Measurements from ENCODE around the gene POTEG. TPM values are rescaled to one million over a fixed set of nuclear protein-coding genes. Genes with fewer than 3 reads are reported as not detected.
"Not testable (repeated sequence)": the region's sequence is repeated elsewhere in the genome, so short reads cannot be mapped to it uniquely, and the experiment has no call there.

POTEG gene
- not detected for total RNA-seq
- polyA plus RNA-seq: under 1 TPM in 1 of 3 donors, not detected in 2; 0.04 TPM

GRCh38 chr14:19434241-19434640 is at the start of gene POTEG:
POTEG (minus strand) TSS chr14:19434341; CDS start chr14:19434289, 52 bp downstream.
- H3K36me3 ChIP-seq; H3K27ac ChIP-seq; H3K4me3 ChIP-seq; intact Hi-C loops (cut with DNase I); H3K9me3 ChIP-seq; H3K27me3 ChIP-seq; DNase-seq; H3K4me1 ChIP-seq: not testable (repeated sequence)
- WGBS, 2 donors: 73 to 88% methylated on average over 2 of the region's 12 CpGs

- H3K9me3 ChIP-seq; H3K27me3 ChIP-seq; H3K4me3 ChIP-seq; H3K27ac ChIP-seq; H3K4me1 ChIP-seq; intact Hi-C loops (cut with DNase I); DNase-seq; H3K36me3 ChIP-seq: not testable (repeated sequence)
- 88% methylated on average over 13 of the region's 16 CpGs; no CpG with 5 or more reads in 1 of the 2 donors for WGBS, 2 donors
Observed at GRCh38 chr14:19482093-19482492, 48.0 kb upstream of the POTEG start.

GRCh38 chr14:19481421-19481820 is 47.3 kb upstream of the POTEG start:
- H3K4me1 ChIP-seq; intact Hi-C loops (cut with DNase I); H3K27ac ChIP-seq; H3K9me3 ChIP-seq; H3K36me3 ChIP-seq; DNase-seq; H3K27me3 ChIP-seq; H3K4me3 ChIP-seq: not testable (repeated sequence)
- WGBS, 2 donors: 83 to 93% methylated on average over 6 of the region's 16 CpGs

GRCh38 chr14:19480491-19480890 is 46.4 kb upstream of the POTEG start:
- H3K4me1 ChIP-seq; intact Hi-C loops (cut with DNase I); DNase-seq; H3K27me3 ChIP-seq; H3K36me3 ChIP-seq; H3K9me3 ChIP-seq; H3K4me3 ChIP-seq; H3K27ac ChIP-seq: not testable (repeated sequence)
- 78 to 87% methylated on average over 2 of the region's 5 CpGs for WGBS, 2 donors

- H3K36me3 ChIP-seq; intact Hi-C loops (cut with DNase I); DNase-seq; H3K27ac ChIP-seq; H3K9me3 ChIP-seq; H3K4me3 ChIP-seq; H3K4me1 ChIP-seq; H3K27me3 ChIP-seq: not testable (repeated sequence)
- 73 to 76% methylated on average over 6 of the region's 6 CpGs for WGBS, 2 donors
Observed at GRCh38 chr14:19445761-19446160, 11.6 kb upstream of the POTEG start.

GRCh38 chr14:19439826-19440225 is 5.7 kb upstream of the POTEG start:
- WGBS, 2 donors: 75 to 93% methylated on average over 2 of the region's 3 CpGs

GRCh38 chr14:19439219-19439618 is 5.1 kb upstream of the POTEG start:
- H3K9me3 ChIP-seq; H3K36me3 ChIP-seq; H3K4me1 ChIP-seq; DNase-seq; intact Hi-C loops (cut with DNase I); H3K27me3 ChIP-seq; H3K4me3 ChIP-seq; H3K27ac ChIP-seq: not testable (repeated sequence)
- 21 to 31% methylated on average over 3 of the region's 5 CpGs for WGBS, 2 donors

More at GRCh38 chr14:19439826-19440225, 5.7 kb upstream of the POTEG start:
- H3K27me3 ChIP-seq; H3K36me3 ChIP-seq; DNase-seq; intact Hi-C loops (cut with DNase I); H3K4me3 ChIP-seq; H3K4me1 ChIP-seq; H3K9me3 ChIP-seq; H3K27ac ChIP-seq: not testable (repeated sequence)

GRCh38 chr14:19437126-19437443 is 2.9 kb upstream of the POTEG start:
- 78 to 90% methylated on average over 1 of the region's 1 CpG for WGBS, 2 donors
- intact Hi-C loops (cut with DNase I): not testable (repeated sequence)

GRCh38 chr14:19436311-19437125 is 2.4 kb upstream of the POTEG start:
- H3K4me3 ChIP-seq; intact Hi-C loops (cut with DNase I): not testable (repeated sequence)

More at GRCh38 chr14:19437126-19437443, 2.9 kb upstream of the POTEG start:
- H3K9me3 ChIP-seq, H3K27me3 ChIP-seq, DNase-seq, H3K4me1 ChIP-seq, H3K4me3 ChIP-seq, H3K36me3 ChIP-seq, H3K27ac ChIP-seq: not testable (repeated sequence)

GRCh38 chr14:19435852-19436251 is 1.7 kb upstream of the POTEG start:
- H3K27me3 ChIP-seq; DNase-seq; H3K27ac ChIP-seq; H3K36me3 ChIP-seq; intact Hi-C loops (cut with DNase I); H3K4me1 ChIP-seq; H3K9me3 ChIP-seq; H3K4me3 ChIP-seq: not testable (repeated sequence)
- no CpG with 5 or more reads among the region's 2 CpGs for WGBS, 2 donors

More at GRCh38 chr14:19436311-19437125, 2.4 kb upstream of the POTEG start:
- H3K4me1 ChIP-seq, H3K9me3 ChIP-seq, H3K27ac ChIP-seq, H3K36me3 ChIP-seq, H3K27me3 ChIP-seq: not testable (repeated sequence)
- peak; percentile 32 for DNase-seq
- 52 to 89% methylated on average over 2 of the region's 8 CpGs for WGBS, 2 donors

GRCh38 chr14:19434891-19435290 is 750 bp upstream of the POTEG start:
- H3K36me3 ChIP-seq; H3K27me3 ChIP-seq; DNase-seq; H3K4me1 ChIP-seq; H3K27ac ChIP-seq; intact Hi-C loops (cut with DNase I); H3K9me3 ChIP-seq; H3K4me3 ChIP-seq: not testable (repeated sequence)
- 91 to 97% methylated on average over 48 to 53 of the region's 53 CpGs for WGBS, 2 donors

GRCh38 chr14:19433765-19434164 is 376 bp downstream of the POTEG start:
- DNase-seq; H3K4me1 ChIP-seq; H3K36me3 ChIP-seq; H3K27me3 ChIP-seq; H3K9me3 ChIP-seq; H3K4me3 ChIP-seq; intact Hi-C loops (cut with DNase I); H3K27ac ChIP-seq: not testable (repeated sequence)
- 80 to 87% methylated on average over 7 of the region's 16 CpGs for WGBS, 2 donors

- H3K9me3 ChIP-seq; H3K27ac ChIP-seq; DNase-seq; H3K36me3 ChIP-seq; H3K4me3 ChIP-seq; H3K27me3 ChIP-seq; intact Hi-C loops (cut with DNase I); H3K4me1 ChIP-seq: not testable (repeated sequence)
- 83 to 87% methylated on average over 9 of the region's 13 CpGs for WGBS, 2 donors
Observed at GRCh38 chr14:19408519-19408918, 25.6 kb downstream of the POTEG start.

Measured in sigmoid colon (tissue), 7 donors.